GM21717 (cell line): ENCODE measurements around the gene DNASE1L2.
"Not testable (repeated sequence)": the region's sequence is repeated elsewhere in the genome, so short reads cannot be mapped to it uniquely, and the experiment has no call there.

ENCODE experiments used
- ATAC-seq: cut with Tn5 transposase; IDR thresholded peaks from one replicate; pipeline ENCODE4 v1.9.1; 2021; ENCODE audit warnings: mild to moderate bottlenecking, moderate library complexity; ENCODE audit not compliant: unreplicated experiment

Gene DNASE1L2

GRCh38 chr16:2203119-2203688 lies 33.0 kb upstream of the DNASE1L2 start:
- ATAC-seq = not testable (repeated sequence)

- ATAC-seq = no peak
These were observed 31.7 kb upstream of the DNASE1L2 start for GRCh38 chr16:2204416-2205103.

- peak; percentile 43 for ATAC-seq
These were observed 30.9 kb upstream of the DNASE1L2 start, which contains the start of gene MLST8 for GRCh38 chr16:2205104-2205966. Gene MLST8 (plus strand): TSS chr16:2205454. CDS start chr16:2206086, 632 bp downstream.

GRCh38 chr16:2205967-2206313 lies 30.3 kb upstream of the DNASE1L2 start:
- peak; percentile 12 for ATAC-seq

GRCh38 chr16:2206420-2206779 lies 29.8 kb upstream of the DNASE1L2 start:
- ATAC-seq = no peak

GRCh38 chr16:2206780-2207433 lies 29.3 kb upstream of the DNASE1L2 start:
- no peak for ATAC-seq

- no peak for ATAC-seq
These were observed 28.4 kb upstream of the DNASE1L2 start for GRCh38 chr16:2207872-2208271.

- ATAC-seq = no peak
These were observed 27.9 kb upstream of the DNASE1L2 start for GRCh38 chr16:2208308-2208707.

- no peak for ATAC-seq
These were observed 27.5 kb upstream of the DNASE1L2 start for GRCh38 chr16:2208772-2209171.

- no peak for ATAC-seq
These were observed 26.8 kb upstream of the DNASE1L2 start for GRCh38 chr16:2209258-2210008.

GRCh38 chr16:2210009-2210332 lies 26.3 kb upstream of the DNASE1L2 start:
- ATAC-seq = no peak

GRCh38 chr16:2210386-2211365 lies 25.6 kb upstream of the DNASE1L2 start, which contains the start of gene BRICD5:
Gene BRICD5 (minus strand): TSS chr16:2210863. CDS start chr16:2210833, 30 bp downstream.
- no peak for ATAC-seq

- ATAC-seq = no peak
These were observed 24.3 kb upstream of the DNASE1L2 start for GRCh38 chr16:2211923-2212347.

- no peak for ATAC-seq
These were observed 23.6 kb upstream of the DNASE1L2 start for GRCh38 chr16:2212362-2213324.

GRCh38 chr16:2213817-2214718 lies 22.2 kb upstream of the DNASE1L2 start:
- peak; percentile 13 for ATAC-seq

GRCh38 chr16:2214719-2214968 lies 21.6 kb upstream of the DNASE1L2 start, which contains the start of gene PGP:
Gene PGP (minus strand): TSS chr16:2214840. CDS start chr16:2214777, 63 bp downstream.
- ATAC-seq = peak; percentile 70

- ATAC-seq = no peak
These were observed 19.9 kb upstream of the DNASE1L2 start for GRCh38 chr16:2216330-2216729.
